ENCODE results near the gene CYYR1. TPM values are rescaled to one million over a fixed set of nuclear protein-coding genes. Genes with fewer than 3 reads are reported as not detected.

The CYYR1 gene
- 1 to 10 TPM; 1.9 to 2.4 TPM for total RNA-seq
- 1 to 10 TPM; 2.0 to 3.4 TPM for polyA plus RNA-seq

DNA sequence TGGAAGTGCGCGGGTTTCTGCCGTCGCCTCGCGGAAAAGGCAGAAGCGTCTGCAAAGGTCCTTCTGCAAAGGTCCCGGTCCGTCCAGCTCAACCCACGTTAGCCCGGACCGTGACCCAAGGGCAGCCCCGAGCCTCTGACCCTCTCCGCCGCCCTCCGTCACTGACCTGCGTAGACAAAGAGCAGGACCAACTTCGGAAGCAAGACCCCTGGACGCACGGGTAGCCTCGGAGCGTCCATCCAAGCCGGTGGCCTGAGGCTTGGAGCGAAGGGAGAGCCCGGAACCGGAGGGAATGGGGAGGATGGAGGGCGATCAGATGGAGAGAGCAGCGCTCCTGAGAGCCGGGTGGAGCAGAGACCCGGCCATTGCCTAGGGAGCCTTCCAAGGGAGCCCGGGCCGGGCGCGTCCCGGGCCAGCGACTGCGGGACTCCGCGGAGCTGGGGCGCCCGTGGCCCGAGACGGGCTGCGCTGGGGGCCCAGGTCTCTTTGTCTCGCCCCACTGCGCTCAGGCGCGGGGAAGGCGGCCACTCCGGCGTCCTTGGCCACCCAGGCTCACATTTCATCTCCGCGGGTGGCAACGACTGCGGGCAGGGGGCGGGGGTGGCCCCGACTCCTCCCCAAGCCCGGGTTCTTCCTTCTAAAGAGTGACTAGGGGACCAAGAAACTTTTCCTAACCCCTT lies at the start of gene CYYR1:
TSS of gene CYYR1 (minus strand) at position 585 of the 680 bp plus-strand sequence. CDS start at position 239, 346 bp downstream.
- peaks cover 0 to 5% (median 0%) of the 10 kb centered on the region in 4 donors for H3K27me3 ChIP-seq (ENCODE audit: control insufficient read depth in 4 of 4, insufficient read depth in 4 of 4, low read length in 3 of 4)
- peak; percentile 37 for DNase-seq (ENCODE audit: low spot score)
- no peaks in the 10 kb centered on the region for H3K36me3 ChIP-seq (ENCODE audit: control insufficient read depth in 4 of 4, insufficient read depth in 3 of 4, low read depth in 1 of 4, low read length in 3 of 4)
- H3K4me3 ChIP-seq (ENCODE audit: low read depth in 1 of 3, low read length in 3 of 3), result peak within 1 kb of the TSS; percentile 27 to 32 (median 28)
- H3K4me1 ChIP-seq (ENCODE audit: control insufficient read depth in 4 of 4, insufficient read depth in 4 of 4, low read length in 3 of 4), result no peaks in the 10 kb centered on the region
- TF ChIP-seq TAF1 (conservative IDR thresholded peaks at IDR 0.05) (no peak), HNF4G (IDR thresholded peaks at IDR 0.05) (no peak), NR2F2 (IDR thresholded peaks at IDR 0.05) (no peak), FOXA2 (IDR thresholded peaks at IDR 0.05) (no peak), SP1 (IDR thresholded peaks at IDR 0.05) (no peak), HNF4A (conservative IDR thresholded peaks at IDR 0.05) (no peak), EGR1 (IDR thresholded peaks at IDR 0.05; ENCODE audit: low read depth in 2 of 2) (no peak), RXRA (IDR thresholded peaks at IDR 0.05) (no peak), YY1 (IDR thresholded peaks at IDR 0.05) (no peak), RAD21 (IDR thresholded peaks at IDR 0.05) (no peak), FOXA1 (IDR thresholded peaks at IDR 0.05) (no peak)
- TF ChIP-seq, protein P1, sequence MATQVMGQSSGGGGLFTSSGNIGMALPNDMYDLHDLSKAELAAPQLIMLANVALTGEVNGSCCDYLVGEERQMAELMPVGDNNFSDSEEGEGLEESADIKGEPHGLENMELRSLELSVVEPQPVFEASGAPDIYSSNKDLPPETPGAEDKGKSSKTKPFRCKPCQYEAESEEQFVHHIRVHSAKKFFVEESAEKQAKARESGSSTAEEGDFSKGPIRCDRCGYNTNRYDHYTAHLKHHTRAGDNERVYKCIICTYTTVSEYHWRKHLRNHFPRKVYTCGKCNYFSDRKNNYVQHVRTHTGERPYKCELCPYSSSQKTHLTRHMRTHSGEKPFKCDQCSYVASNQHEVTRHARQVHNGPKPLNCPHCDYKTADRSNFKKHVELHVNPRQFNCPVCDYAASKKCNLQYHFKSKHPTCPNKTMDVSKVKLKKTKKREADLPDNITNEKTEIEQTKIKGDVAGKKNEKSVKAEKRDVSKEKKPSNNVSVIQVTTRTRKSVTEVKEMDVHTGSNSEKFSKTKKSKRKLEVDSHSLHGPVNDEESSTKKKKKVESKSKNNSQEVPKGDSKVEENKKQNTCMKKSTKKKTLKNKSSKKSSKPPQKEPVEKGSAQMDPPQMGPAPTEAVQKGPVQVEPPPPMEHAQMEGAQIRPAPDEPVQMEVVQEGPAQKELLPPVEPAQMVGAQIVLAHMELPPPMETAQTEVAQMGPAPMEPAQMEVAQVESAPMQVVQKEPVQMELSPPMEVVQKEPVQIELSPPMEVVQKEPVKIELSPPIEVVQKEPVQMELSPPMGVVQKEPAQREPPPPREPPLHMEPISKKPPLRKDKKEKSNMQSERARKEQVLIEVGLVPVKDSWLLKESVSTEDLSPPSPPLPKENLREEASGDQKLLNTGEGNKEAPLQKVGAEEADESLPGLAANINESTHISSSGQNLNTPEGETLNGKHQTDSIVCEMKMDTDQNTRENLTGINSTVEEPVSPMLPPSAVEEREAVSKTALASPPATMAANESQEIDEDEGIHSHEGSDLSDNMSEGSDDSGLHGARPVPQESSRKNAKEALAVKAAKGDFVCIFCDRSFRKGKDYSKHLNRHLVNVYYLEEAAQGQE (IDR thresholded peaks at IDR 0.05), result no peak
- TF ChIP-seq, protein P2, sequence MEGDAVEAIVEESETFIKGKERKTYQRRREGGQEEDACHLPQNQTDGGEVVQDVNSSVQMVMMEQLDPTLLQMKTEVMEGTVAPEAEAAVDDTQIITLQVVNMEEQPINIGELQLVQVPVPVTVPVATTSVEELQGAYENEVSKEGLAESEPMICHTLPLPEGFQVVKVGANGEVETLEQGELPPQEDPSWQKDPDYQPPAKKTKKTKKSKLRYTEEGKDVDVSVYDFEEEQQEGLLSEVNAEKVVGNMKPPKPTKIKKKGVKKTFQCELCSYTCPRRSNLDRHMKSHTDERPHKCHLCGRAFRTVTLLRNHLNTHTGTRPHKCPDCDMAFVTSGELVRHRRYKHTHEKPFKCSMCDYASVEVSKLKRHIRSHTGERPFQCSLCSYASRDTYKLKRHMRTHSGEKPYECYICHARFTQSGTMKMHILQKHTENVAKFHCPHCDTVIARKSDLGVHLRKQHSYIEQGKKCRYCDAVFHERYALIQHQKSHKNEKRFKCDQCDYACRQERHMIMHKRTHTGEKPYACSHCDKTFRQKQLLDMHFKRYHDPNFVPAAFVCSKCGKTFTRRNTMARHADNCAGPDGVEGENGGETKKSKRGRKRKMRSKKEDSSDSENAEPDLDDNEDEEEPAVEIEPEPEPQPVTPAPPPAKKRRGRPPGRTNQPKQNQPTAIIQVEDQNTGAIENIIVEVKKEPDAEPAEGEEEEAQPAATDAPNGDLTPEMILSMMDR (IDR thresholded peaks at IDR 0.05; ENCODE audit: low read depth, low read length, missing input control), result no peak
- TF ChIP-seq, protein P3, sequence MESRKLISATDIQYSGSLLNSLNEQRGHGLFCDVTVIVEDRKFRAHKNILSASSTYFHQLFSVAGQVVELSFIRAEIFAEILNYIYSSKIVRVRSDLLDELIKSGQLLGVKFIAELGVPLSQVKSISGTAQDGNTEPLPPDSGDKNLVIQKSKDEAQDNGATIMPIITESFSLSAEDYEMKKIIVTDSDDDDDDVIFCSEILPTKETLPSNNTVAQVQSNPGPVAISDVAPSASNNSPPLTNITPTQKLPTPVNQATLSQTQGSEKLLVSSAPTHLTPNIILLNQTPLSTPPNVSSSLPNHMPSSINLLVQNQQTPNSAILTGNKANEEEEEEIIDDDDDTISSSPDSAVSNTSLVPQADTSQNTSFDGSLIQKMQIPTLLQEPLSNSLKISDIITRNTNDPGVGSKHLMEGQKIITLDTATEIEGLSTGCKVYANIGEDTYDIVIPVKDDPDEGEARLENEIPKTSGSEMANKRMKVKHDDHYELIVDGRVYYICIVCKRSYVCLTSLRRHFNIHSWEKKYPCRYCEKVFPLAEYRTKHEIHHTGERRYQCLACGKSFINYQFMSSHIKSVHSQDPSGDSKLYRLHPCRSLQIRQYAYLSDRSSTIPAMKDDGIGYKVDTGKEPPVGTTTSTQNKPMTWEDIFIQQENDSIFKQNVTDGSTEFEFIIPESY (IDR thresholded peaks at IDR 0.05), result no peak
- TF ChIP-seq, protein P4, sequence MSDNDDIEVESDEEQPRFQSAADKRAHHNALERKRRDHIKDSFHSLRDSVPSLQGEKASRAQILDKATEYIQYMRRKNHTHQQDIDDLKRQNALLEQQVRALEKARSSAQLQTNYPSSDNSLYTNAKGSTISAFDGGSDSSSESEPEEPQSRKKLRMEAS (IDR thresholded peaks at IDR 0.05), result no peak
- H3K9me3 ChIP-seq (ENCODE audit: control insufficient read depth in 4 of 4, low read length in 3 of 4), result peaks cover 3 to 19% (median 5%) of the 10 kb centered on the region in 4 donors
- no peak within 1 kb of the TSS for H3K9ac ChIP-seq (ENCODE audit: low read depth in 1 of 2, low read length in 2 of 2)
- WGBS, result 9% methylated on average over 58 of the region's 58 CpGs
- H3K27ac ChIP-seq (ENCODE audit: low read depth in 1 of 2, low read length in 2 of 2), result no peak within 1 kb of the TSS

DNA sequence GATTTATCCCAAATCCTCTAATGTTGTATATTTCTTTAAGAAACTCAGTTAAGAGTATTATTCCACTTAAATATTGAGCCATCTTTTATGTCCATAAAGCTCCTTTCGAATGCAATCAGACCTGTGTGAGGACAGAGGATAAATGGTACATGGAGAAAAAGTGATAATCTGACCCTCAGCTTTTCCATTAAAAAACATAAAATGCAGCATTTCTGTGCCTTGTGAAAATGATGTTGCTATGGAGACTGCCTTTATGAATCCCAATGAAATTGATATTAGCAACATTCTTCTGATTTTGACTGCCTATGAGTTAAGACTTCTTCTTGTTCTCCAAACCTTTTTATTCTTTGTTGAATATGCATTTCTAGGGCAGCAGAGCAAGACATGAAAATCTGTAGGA lies 44.1 kb upstream of the CYYR1 start:
- no peaks in the 10 kb centered on the region for H3K27me3 ChIP-seq (ENCODE audit: control insufficient read depth in 4 of 4, insufficient read depth in 4 of 4, low read length in 3 of 4)
- DNase-seq (ENCODE audit: low spot score), result no peak
- no peaks in the 10 kb centered on the region for H3K4me1 ChIP-seq (ENCODE audit: control insufficient read depth in 4 of 4, insufficient read depth in 4 of 4, low read length in 3 of 4)
- H3K27ac ChIP-seq (ENCODE audit: low read depth in 1 of 2, low read length in 2 of 2), result no peak overlapping the region
- no peaks in the 10 kb centered on the region for H3K36me3 ChIP-seq (ENCODE audit: control insufficient read depth in 4 of 4, insufficient read depth in 3 of 4, low read depth in 1 of 4, low read length in 3 of 4)
- TF ChIP-seq JUND (IDR thresholded peaks at IDR 0.05) (no peak), YY1 (IDR thresholded peaks at IDR 0.05) (no peak)
- no peaks in the 10 kb centered on the region for H3K9me3 ChIP-seq (ENCODE audit: control insufficient read depth in 4 of 4, low read length in 3 of 4)
- no peak overlapping the region for H3K4me3 ChIP-seq (ENCODE audit: low read depth in 1 of 3, low read length in 3 of 3)
- H3K9ac ChIP-seq (ENCODE audit: low read depth in 1 of 2, low read length in 2 of 2), result no peak overlapping the region
- WGBS, result 1% methylated on average over 1 of the region's 1 CpG

All from liver (tissue), 9 donors.